Body of pancreas (tissue), 4 donors: ENCODE results near the gene REEP5.

Experiments
- POLR2A ChIP-seq, 3 donors: fragments of 450-650 bp; IDR thresholded peaks; one replicate each; pipeline ENCODE4 v1.6.1; 2016; ENCODE audit warnings: antibody characterized with exemption in 3 of 3, mild to moderate bottlenecking in 2 of 3
- TF ChIP-seq, protein P1 (sequence below), 7 experiments: fragments of 450-650 bp in 4 of 7; fragments of 200-600 bp in 3 of 7; sonication (generic) in 3 of 7; IDR thresholded peaks; one replicate each; pipeline ENCODE4 v1.5.1; 2016 to 2019; ENCODE audit warnings: antibody characterized with exemption in 7 of 7

- TF ChIP-seq, protein P1, sequence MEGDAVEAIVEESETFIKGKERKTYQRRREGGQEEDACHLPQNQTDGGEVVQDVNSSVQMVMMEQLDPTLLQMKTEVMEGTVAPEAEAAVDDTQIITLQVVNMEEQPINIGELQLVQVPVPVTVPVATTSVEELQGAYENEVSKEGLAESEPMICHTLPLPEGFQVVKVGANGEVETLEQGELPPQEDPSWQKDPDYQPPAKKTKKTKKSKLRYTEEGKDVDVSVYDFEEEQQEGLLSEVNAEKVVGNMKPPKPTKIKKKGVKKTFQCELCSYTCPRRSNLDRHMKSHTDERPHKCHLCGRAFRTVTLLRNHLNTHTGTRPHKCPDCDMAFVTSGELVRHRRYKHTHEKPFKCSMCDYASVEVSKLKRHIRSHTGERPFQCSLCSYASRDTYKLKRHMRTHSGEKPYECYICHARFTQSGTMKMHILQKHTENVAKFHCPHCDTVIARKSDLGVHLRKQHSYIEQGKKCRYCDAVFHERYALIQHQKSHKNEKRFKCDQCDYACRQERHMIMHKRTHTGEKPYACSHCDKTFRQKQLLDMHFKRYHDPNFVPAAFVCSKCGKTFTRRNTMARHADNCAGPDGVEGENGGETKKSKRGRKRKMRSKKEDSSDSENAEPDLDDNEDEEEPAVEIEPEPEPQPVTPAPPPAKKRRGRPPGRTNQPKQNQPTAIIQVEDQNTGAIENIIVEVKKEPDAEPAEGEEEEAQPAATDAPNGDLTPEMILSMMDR (IDR thresholded peaks at IDR 0.05): no peak
- no peak for TF ChIP-seq POLR2A (IDR thresholded peaks at IDR 0.05)
These were observed 52.1 kb downstream of the REEP5 start for GRCh38 chr5:112869948-112870347.
